PC-9 (cell line): ENCODE measurements around the gene EVC2. TPM values are rescaled to one million over a fixed set of nuclear protein-coding genes. Genes with fewer than 3 reads are reported as not detected.

ENCODE experiments used
- BruUV-seq: library from RNA; stranded (reverse); fragments of 400-500 nt; replicated peaks from 2 replicates; lab custom pipeline; 2021; lab: Mats Ljungman, UMichigan
- CTCF ChIA-PET: fragments of 300-600 bp; sonication (Branson Sonifier 250); formaldehyde crosslinking; loops from one replicate; lab custom pipeline; 2022; ENCODE audit warnings: antibody characterized with exemption; lab: Charles Lee
- POLR2A ChIA-PET: fragments of 300-600 bp; sonication (Branson Sonifier 250); formaldehyde crosslinking; loops from one replicate; lab custom pipeline; 2022; ENCODE audit warnings: antibody characterized with exemption; ENCODE audit not compliant: unreplicated experiment; lab: Charles Lee
- DNase-seq, 2 experiments: peaks; one replicate each; pipeline versions ENCODE4 v3.0.0 to v3.0.0-alpha.2; 2015 to 2022; ENCODE audit warnings: mixed read lengths in 1 of 2
- H2AFZ ChIP-seq: fragments of 200-600 bp; sonication (generic); 2 replicates; pipeline ENCODE4 v1.8.1; 2017; ENCODE audit warnings: antibody characterized with exemption
- H3F3A ChIP-seq: fragments of 200-600 bp; sonication (generic); 2 replicates; pipeline ENCODE4 v1.8.1; 2017; ENCODE audit warnings: antibody characterized with exemption, mild to moderate bottlenecking, low read depth; ENCODE audit not compliant: insufficient read depth
- H3K27ac ChIP-seq: fragments of 200-600 bp; sonication (generic); 2 replicates; pipeline ENCODE4 v1.6.1; 2016; ENCODE audit warnings: mixed run types
- H3K27me3 ChIP-seq: fragments of 200-600 bp; sonication (generic); 2 replicates; pipeline ENCODE4 v1.6.1; 2016; ENCODE audit warnings: low read depth, mixed run types; ENCODE audit not compliant: insufficient read depth
- H3K36me3 ChIP-seq: fragments of 200-600 bp; sonication (generic); 2 replicates; pipeline ENCODE4 v1.6.1; 2016; ENCODE audit warnings: low read depth, mixed run types
- H3K4me1 ChIP-seq: fragments of 200-600 bp; sonication (generic); replicated peaks from 2 replicates; pipeline ENCODE4 v1.6.1; 2016; ENCODE audit warnings: mixed run types; ENCODE audit not compliant: insufficient read depth
- H3K4me2 ChIP-seq: fragments of 200-600 bp; sonication (generic); 2 replicates; pipeline ENCODE4 v1.6.1; 2017; ENCODE audit warnings: mixed run types
- H3K4me3 ChIP-seq: fragments of 200-600 bp; sonication (generic); 2 replicates; pipeline ENCODE4 v1.6.1; 2016; ENCODE audit warnings: mixed run types
- H3K79me2 ChIP-seq: fragments of 200-600 bp; sonication (generic); 2 replicates; pipeline ENCODE4 v1.6.1; 2017; ENCODE audit warnings: low read depth, mixed run types
- H3K9me2 ChIP-seq: fragments of 200-600 bp; sonication (generic); 2 replicates; pipeline ENCODE4 v1.8.1; 2017; ENCODE audit warnings: mild to moderate bottlenecking; ENCODE audit not compliant: insufficient read depth
- H3K9me3 ChIP-seq: fragments of 200-600 bp; sonication (generic); 2 replicates; pipeline ENCODE4 v1.8.1; 2016; ENCODE audit warnings: low read depth; ENCODE audit not compliant: insufficient read depth
- H4K20me1 ChIP-seq: fragments of 200-600 bp; sonication (generic); 2 replicates; pipeline ENCODE4 v1.8.1; 2017; ENCODE audit not compliant: insufficient read depth
- CTCF ChIP-seq: fragments of 200-600 bp; sonication (generic); conservative IDR thresholded peaks from 2 replicates; pipeline ENCODE4 v1.6.1; 2017; ENCODE audit warnings: mixed run types, antibody characterized with exemption, mild to moderate bottlenecking, moderate library complexity
- EZH2 ChIP-seq: fragments of 200-600 bp; sonication (generic); IDR thresholded peaks from 2 replicates; pipeline ENCODE4 v1.8.0; 2017; ENCODE audit warnings: antibody characterized with exemption, low read depth
- intact Hi-C: fragments of 100-400 bp; cut with micrococcal nuclease; formaldehyde crosslinking; loops from one replicate; pipeline ENCODE4 v1.10.0; 2022; ENCODE audit not compliant: unreplicated experiment
- total RNA-seq: library from RNA; stranded (reverse); gene quantifications from 2 replicates; pipeline ENCODE4 v1.2.3, GENCODE V29; 2021

Gene EVC2
- total RNA-seq, 1 experiment from 2014 or later, result 1.4 TPM

- intact Hi-C loops, result no loop called here
- CTCF ChIA-PET, result no interaction called here
- H3K27me3 ChIP-seq, result no peaks in the 10 kb centered on the region
- H3K79me2 ChIP-seq, result no peaks in the 10 kb centered on the region
- H3K36me3 ChIP-seq, result no peaks in the 10 kb centered on the region
- no peaks in the 10 kb centered on the region for H4K20me1 ChIP-seq
- TF ChIP-seq EZH2 (no peak), CTCF (no peak)
- no peak for DNase-seq
- no peak overlapping the region for H3K4me3 ChIP-seq
- no peaks in the 10 kb centered on the region for H3K4me1 ChIP-seq
- no peak overlapping the region for H2AFZ ChIP-seq
- H3K9me2 ChIP-seq, result no peaks in the 10 kb centered on the region
- H3K27ac ChIP-seq, result no peak overlapping the region
- no peaks in the 10 kb centered on the region for H3F3A ChIP-seq
- H3K4me2 ChIP-seq, result no peak overlapping the region
- BruUV-seq, result no TSS peak
- POLR2A ChIA-PET, result no interaction called here
- no peaks in the 10 kb centered on the region for H3K9me3 ChIP-seq
Observed at GRCh38 chr4:5572751-5573150, 135.6 kb downstream of the EVC2 start.

GRCh38 chr4:5572114-5572513 is 136.2 kb downstream of the EVC2 start:
- H3K4me1 ChIP-seq, result no peaks in the 10 kb centered on the region
- no peaks in the 10 kb centered on the region for H4K20me1 ChIP-seq
- no peaks in the 10 kb centered on the region for H3K36me3 ChIP-seq
- no peak for DNase-seq
- BruUV-seq, result no TSS peak
- H3K4me2 ChIP-seq, result no peak overlapping the region
- H3K4me3 ChIP-seq, result no peak overlapping the region
- intact Hi-C loops, result no loop called here
- ChIA-PET POLR2A (no interaction called here), CTCF (no interaction called here)
- H3K79me2 ChIP-seq, result no peaks in the 10 kb centered on the region
- H3K27me3 ChIP-seq, result no peaks in the 10 kb centered on the region
- H3F3A ChIP-seq, result no peaks in the 10 kb centered on the region
- H3K9me2 ChIP-seq, result no peaks in the 10 kb centered on the region
- TF ChIP-seq EZH2, result no peak
- TF ChIP-seq CTCF, result no peak
- no peak overlapping the region for H3K27ac ChIP-seq
- no peak overlapping the region for H2AFZ ChIP-seq
- no peaks in the 10 kb centered on the region for H3K9me3 ChIP-seq

GRCh38 chr4:5571646-5572045 is 136.7 kb downstream of the EVC2 start:
- Histone ChIP-seq H3K27me3 (no peaks in the 10 kb centered on the region), H3K27ac (no peak overlapping the region), H4K20me1 (no peaks in the 10 kb centered on the region), H3K4me2 (no peak overlapping the region), H3K9me3 (no peaks in the 10 kb centered on the region), H3K4me3 (no peak overlapping the region), H3K9me2 (no peaks in the 10 kb centered on the region), H2AFZ (no peak overlapping the region), H3K79me2 (no peaks in the 10 kb centered on the region), H3F3A (no peaks in the 10 kb centered on the region), H3K36me3 (no peaks in the 10 kb centered on the region), H3K4me1 (no peaks in the 10 kb centered on the region)
- TF ChIP-seq CTCF (no peak), EZH2 (no peak)
- CTCF ChIA-PET, result no interaction called here
- no TSS peak for BruUV-seq
- intact Hi-C loops, result no loop called here
- DNase-seq, result no peak
- POLR2A ChIA-PET, result no interaction called here
